ENCODE measurements around the gene SPPL2C.

SPPL2C gene

DNA sequence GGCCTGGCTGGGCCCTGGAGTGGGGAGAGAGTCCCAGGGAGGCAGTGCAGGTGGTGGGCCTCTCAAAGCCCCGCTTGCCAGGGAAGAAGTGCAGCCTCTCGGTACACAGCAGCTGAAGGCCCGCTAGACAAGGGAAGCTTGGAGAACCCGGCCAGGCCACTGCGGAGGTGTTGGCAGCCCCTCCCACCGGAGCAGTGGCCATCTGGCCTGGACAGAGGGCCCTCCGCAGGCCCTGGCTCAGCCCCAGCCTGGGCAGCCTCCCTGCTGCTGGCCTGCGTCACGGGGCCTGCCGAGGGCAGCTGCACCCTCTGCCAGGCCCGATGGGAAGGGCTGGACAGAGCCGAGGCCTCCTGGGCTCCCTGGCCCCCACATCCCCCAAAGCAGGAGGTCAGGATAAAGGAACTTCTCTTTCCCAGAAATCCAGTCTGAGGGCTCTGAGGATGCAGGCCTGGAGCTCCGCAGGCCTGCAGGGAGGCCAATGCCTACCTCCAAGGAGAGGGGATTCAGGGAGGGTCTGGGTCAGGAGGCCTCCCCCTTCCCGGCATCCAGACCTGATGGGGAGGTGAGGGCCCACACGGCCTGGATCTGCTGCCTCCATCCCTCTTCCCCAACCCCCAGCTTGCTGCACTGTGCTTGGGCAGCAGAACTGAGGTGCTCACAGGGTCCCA, 4.3 kb downstream of the SPPL2C start:
- Histone ChIP-seq H3K9ac (ENCODE audit: low read depth in 1 of 2, low read length in 2 of 2) (no peak overlapping the region), H3K27me3 (ENCODE audit: control insufficient read depth in 1 of 2, insufficient read depth in 2 of 2, low read length in 2 of 2) (peaks cover 0 to 13% of the 10 kb centered on the region in 2 donors), H3K27ac (ENCODE audit: low read depth, low read length) (no peak overlapping the region)

GRCh38 chr17:45849536-45849990, 4.9 kb downstream of the SPPL2C start:
- no peak overlapping the region for H3K9ac ChIP-seq (ENCODE audit: low read depth in 1 of 2, low read length in 2 of 2)
- no peaks in the 10 kb centered on the region for H3K9me3 ChIP-seq (ENCODE audit: control insufficient read depth in 1 of 2, low read length in 2 of 2)
- H3K4me1 ChIP-seq (ENCODE audit: control insufficient read depth in 1 of 2, insufficient read depth in 2 of 2, low read length in 2 of 2) = no peaks in the 10 kb centered on the region
- no peaks in the 10 kb centered on the region for H3K36me3 ChIP-seq (ENCODE audit: control insufficient read depth in 1 of 2, insufficient read depth in 2 of 2, low read length in 2 of 2)
- H3K27ac ChIP-seq (ENCODE audit: low read depth, low read length) = no peak overlapping the region
- peaks cover 0 to 13% of the 10 kb centered on the region in 2 donors for H3K27me3 ChIP-seq (ENCODE audit: control insufficient read depth in 1 of 2, insufficient read depth in 2 of 2, low read length in 2 of 2)
- no peak overlapping the region for H3K4me3 ChIP-seq (ENCODE audit: low read depth in 1 of 2, low read length in 2 of 2)

More for the DNA sequence above, 4.3 kb downstream of the SPPL2C start:
- Histone ChIP-seq H3K4me1 (ENCODE audit: control insufficient read depth in 1 of 2, insufficient read depth in 2 of 2, low read length in 2 of 2) (no peaks in the 10 kb centered on the region), H3K36me3 (ENCODE audit: control insufficient read depth in 1 of 2, insufficient read depth in 2 of 2, low read length in 2 of 2) (no peaks in the 10 kb centered on the region), H3K4me3 (ENCODE audit: low read depth in 1 of 2, low read length in 2 of 2) (no peak overlapping the region), H3K9me3 (ENCODE audit: control insufficient read depth in 1 of 2, low read length in 2 of 2) (no peaks in the 10 kb centered on the region)

- H3K4me1 ChIP-seq (ENCODE audit: control insufficient read depth in 1 of 2, insufficient read depth in 2 of 2, low read length in 2 of 2) = no peaks in the 10 kb centered on the region
- H3K27me3 ChIP-seq (ENCODE audit: control insufficient read depth in 1 of 2, insufficient read depth in 2 of 2, low read length in 2 of 2) = peaks cover 0 to 13% of the 10 kb centered on the region in 2 donors
- no peak overlapping the region for H3K4me3 ChIP-seq (ENCODE audit: low read depth in 1 of 2, low read length in 2 of 2)
- no peak overlapping the region for H3K27ac ChIP-seq (ENCODE audit: low read depth, low read length)
- H3K36me3 ChIP-seq (ENCODE audit: control insufficient read depth in 1 of 2, insufficient read depth in 2 of 2, low read length in 2 of 2) = no peaks in the 10 kb centered on the region
- no peak overlapping the region for H3K9ac ChIP-seq (ENCODE audit: low read depth in 1 of 2, low read length in 2 of 2)
- H3K9me3 ChIP-seq (ENCODE audit: control insufficient read depth in 1 of 2, low read length in 2 of 2) = no peaks in the 10 kb centered on the region
Measured at GRCh38 chr17:45850011-45850410, 5.3 kb downstream of the SPPL2C start.

DNA sequence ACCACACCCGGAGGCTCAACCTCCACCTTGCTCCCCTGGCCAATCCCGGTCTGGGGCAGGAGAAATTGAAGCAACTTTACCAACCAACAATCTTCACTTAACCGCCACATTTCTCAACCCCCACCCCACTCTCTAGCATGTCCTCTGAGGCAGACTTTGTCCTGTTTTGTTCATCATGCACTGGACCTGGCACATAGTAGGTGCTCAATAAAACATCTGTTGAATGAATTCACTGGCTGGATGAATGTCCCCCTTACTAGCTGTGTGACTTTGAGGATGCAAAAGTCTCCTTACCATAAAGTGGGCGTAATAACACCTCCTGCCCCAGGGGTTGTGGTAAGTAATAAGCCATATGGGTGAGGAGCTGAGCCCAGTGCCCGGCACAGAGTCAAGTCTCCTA, 5.8 kb downstream of the SPPL2C start:
- no peak overlapping the region for H3K9ac ChIP-seq (ENCODE audit: low read depth in 1 of 2, low read length in 2 of 2)
- H3K27me3 ChIP-seq (ENCODE audit: control insufficient read depth in 1 of 2, insufficient read depth in 2 of 2, low read length in 2 of 2) = peaks cover 0 to 13% of the 10 kb centered on the region in 2 donors
- H3K36me3 ChIP-seq (ENCODE audit: control insufficient read depth in 1 of 2, insufficient read depth in 2 of 2, low read length in 2 of 2) = no peaks in the 10 kb centered on the region
- no peaks in the 10 kb centered on the region for H3K4me1 ChIP-seq (ENCODE audit: control insufficient read depth in 1 of 2, insufficient read depth in 2 of 2, low read length in 2 of 2)
- H3K4me3 ChIP-seq (ENCODE audit: low read depth in 1 of 2, low read length in 2 of 2) = no peak overlapping the region
- no peaks in the 10 kb centered on the region for H3K9me3 ChIP-seq (ENCODE audit: control insufficient read depth in 1 of 2, low read length in 2 of 2)
- no peak overlapping the region for H3K27ac ChIP-seq (ENCODE audit: low read depth, low read length)

GRCh38 chr17:45851022-45851421, 6.3 kb downstream of the SPPL2C start:
- H3K27ac ChIP-seq (ENCODE audit: low read depth, low read length) = no peak overlapping the region
- no peaks in the 10 kb centered on the region for H3K36me3 ChIP-seq (ENCODE audit: control insufficient read depth in 1 of 2, insufficient read depth in 2 of 2, low read length in 2 of 2)
- H3K9ac ChIP-seq (ENCODE audit: low read depth in 1 of 2, low read length in 2 of 2) = no peak overlapping the region
- H3K4me1 ChIP-seq (ENCODE audit: control insufficient read depth in 1 of 2, insufficient read depth in 2 of 2, low read length in 2 of 2) = no peaks in the 10 kb centered on the region
- no peaks in the 10 kb centered on the region for H3K9me3 ChIP-seq (ENCODE audit: control insufficient read depth in 1 of 2, low read length in 2 of 2)
- peaks cover 0 to 13% of the 10 kb centered on the region in 2 donors for H3K27me3 ChIP-seq (ENCODE audit: control insufficient read depth in 1 of 2, insufficient read depth in 2 of 2, low read length in 2 of 2)
- H3K4me3 ChIP-seq (ENCODE audit: low read depth in 1 of 2, low read length in 2 of 2) = no peak overlapping the region

- H3K4me1 ChIP-seq (ENCODE audit: control insufficient read depth in 1 of 2, insufficient read depth in 2 of 2, low read length in 2 of 2) = no peaks in the 10 kb centered on the region
- no peaks in the 10 kb centered on the region for H3K36me3 ChIP-seq (ENCODE audit: control insufficient read depth in 1 of 2, insufficient read depth in 2 of 2, low read length in 2 of 2)
- H3K4me3 ChIP-seq (ENCODE audit: low read depth in 1 of 2, low read length in 2 of 2) = no peak overlapping the region
- H3K27me3 ChIP-seq (ENCODE audit: control insufficient read depth in 1 of 2, insufficient read depth in 2 of 2, low read length in 2 of 2) = peaks cover 0 to 13% of the 10 kb centered on the region in 2 donors
- no peaks in the 10 kb centered on the region for H3K9me3 ChIP-seq (ENCODE audit: control insufficient read depth in 1 of 2, low read length in 2 of 2)
- no peak overlapping the region for H3K9ac ChIP-seq (ENCODE audit: low read depth in 1 of 2, low read length in 2 of 2)
- H3K27ac ChIP-seq (ENCODE audit: low read depth, low read length) = no peak overlapping the region
Measured at GRCh38 chr17:45851464-45851863, 6.8 kb downstream of the SPPL2C start.

GRCh38 chr17:45851873-45852272, 7.2 kb downstream of the SPPL2C start:
- Histone ChIP-seq H3K9me3 (ENCODE audit: control insufficient read depth in 1 of 2, low read length in 2 of 2) (no peaks in the 10 kb centered on the region), H3K4me3 (ENCODE audit: low read depth in 1 of 2, low read length in 2 of 2) (no peak overlapping the region), H3K27me3 (ENCODE audit: control insufficient read depth in 1 of 2, insufficient read depth in 2 of 2, low read length in 2 of 2) (peaks cover 0 to 13% of the 10 kb centered on the region in 2 donors), H3K4me1 (ENCODE audit: control insufficient read depth in 1 of 2, insufficient read depth in 2 of 2, low read length in 2 of 2) (no peaks in the 10 kb centered on the region), H3K9ac (ENCODE audit: low read depth in 1 of 2, low read length in 2 of 2) (no peak overlapping the region), H3K27ac (ENCODE audit: low read depth, low read length) (no peak overlapping the region), H3K36me3 (ENCODE audit: control insufficient read depth in 1 of 2, insufficient read depth in 2 of 2, low read length in 2 of 2) (no peaks in the 10 kb centered on the region)

DNA sequence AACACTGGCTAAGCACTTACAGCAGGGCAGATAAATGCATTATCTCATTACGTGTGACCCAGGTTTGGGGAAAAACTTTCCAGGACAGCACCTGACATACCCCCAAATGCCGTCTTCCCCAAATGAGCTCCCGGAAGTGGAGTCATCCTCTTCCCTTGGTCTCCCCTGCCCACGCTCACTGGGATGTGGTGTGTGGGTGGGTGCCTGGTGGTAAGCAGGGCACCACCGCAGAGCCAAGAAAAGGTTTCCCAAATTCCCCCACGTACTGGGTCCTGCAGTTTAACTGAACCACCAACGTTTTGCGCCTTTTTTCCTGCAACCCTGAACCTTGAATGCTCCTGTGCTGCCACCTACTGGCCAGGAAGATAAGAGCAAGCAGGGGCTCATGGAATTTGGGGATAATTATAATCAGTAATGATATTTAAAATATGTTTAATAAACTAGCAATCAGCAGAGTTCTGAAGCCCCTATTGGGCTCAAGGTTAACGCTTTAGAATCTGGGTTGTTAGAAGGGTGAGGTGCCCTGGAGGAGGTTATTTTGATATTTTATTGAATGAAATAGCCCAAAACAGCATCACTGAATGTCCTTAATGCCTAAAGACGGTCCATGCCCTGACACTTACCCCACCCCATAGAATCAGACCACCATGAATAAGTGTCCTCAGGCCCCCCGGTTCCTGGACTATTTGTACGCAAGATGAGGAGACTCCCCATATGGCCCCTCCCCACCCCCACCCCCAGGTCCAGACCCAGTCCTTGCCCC, 8.0 kb downstream of the SPPL2C start:
- Histone ChIP-seq H3K4me1 (ENCODE audit: control insufficient read depth in 1 of 2, insufficient read depth in 2 of 2, low read length in 2 of 2) (no peaks in the 10 kb centered on the region), H3K9me3 (ENCODE audit: control insufficient read depth in 1 of 2, low read length in 2 of 2) (no peaks in the 10 kb centered on the region), H3K4me3 (ENCODE audit: low read depth in 1 of 2, low read length in 2 of 2) (no peak overlapping the region), H3K27ac (ENCODE audit: low read depth, low read length) (no peak overlapping the region), H3K36me3 (ENCODE audit: control insufficient read depth in 1 of 2, insufficient read depth in 2 of 2, low read length in 2 of 2) (no peaks in the 10 kb centered on the region), H3K9ac (ENCODE audit: low read depth in 1 of 2, low read length in 2 of 2) (no peak overlapping the region), H3K27me3 (ENCODE audit: control insufficient read depth in 1 of 2, insufficient read depth in 2 of 2, low read length in 2 of 2) (peaks cover 0 to 13% of the 10 kb centered on the region in 2 donors)

DNA sequence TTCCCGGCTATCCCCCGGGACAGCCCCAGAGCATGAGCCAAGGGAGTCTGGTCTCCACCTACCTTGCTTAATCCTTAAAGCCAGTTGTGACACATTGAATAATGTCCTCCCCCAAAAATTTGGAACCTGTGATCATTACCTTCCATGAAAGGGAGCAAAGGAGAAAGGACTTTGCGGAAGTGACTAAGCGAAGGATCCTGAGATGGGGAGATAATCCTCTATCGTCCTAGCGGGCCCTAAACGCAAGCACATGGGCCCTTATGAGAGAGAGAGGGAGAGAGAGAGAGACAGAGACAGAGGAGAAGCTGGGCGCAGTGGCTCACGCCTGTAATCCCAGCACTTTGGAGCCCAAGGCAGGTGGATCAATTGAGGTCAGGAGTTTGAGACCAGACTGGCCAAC, 9.5 kb downstream of the SPPL2C start:
- Histone ChIP-seq H3K27me3 (ENCODE audit: control insufficient read depth in 1 of 2, insufficient read depth in 2 of 2, low read length in 2 of 2) (peaks cover 0 to 13% of the 10 kb centered on the region in 2 donors), H3K9me3 (ENCODE audit: control insufficient read depth in 1 of 2, low read length in 2 of 2) (no peaks in the 10 kb centered on the region), H3K36me3 (ENCODE audit: control insufficient read depth in 1 of 2, insufficient read depth in 2 of 2, low read length in 2 of 2) (no peaks in the 10 kb centered on the region), H3K9ac (ENCODE audit: low read depth in 1 of 2, low read length in 2 of 2) (no peak overlapping the region), H3K4me1 (ENCODE audit: control insufficient read depth in 1 of 2, insufficient read depth in 2 of 2, low read length in 2 of 2) (no peaks in the 10 kb centered on the region), H3K4me3 (ENCODE audit: low read depth in 1 of 2, low read length in 2 of 2) (no peak overlapping the region), H3K27ac (ENCODE audit: low read depth, low read length) (no peak overlapping the region)

- no peaks in the 10 kb centered on the region for H3K4me1 ChIP-seq (ENCODE audit: control insufficient read depth in 1 of 2, insufficient read depth in 2 of 2, low read length in 2 of 2)
- H3K27me3 ChIP-seq (ENCODE audit: control insufficient read depth in 1 of 2, insufficient read depth in 2 of 2, low read length in 2 of 2) = peaks cover 0 to 13% of the 10 kb centered on the region in 2 donors
- no peak overlapping the region for H3K4me3 ChIP-seq (ENCODE audit: low read depth in 1 of 2, low read length in 2 of 2)
Measured at GRCh38 chr17:45855691-45856336, 11.1 kb downstream of the SPPL2C start.

More at GRCh38 chr17:45855691-45856336, 11.1 kb downstream of the SPPL2C start:
- no peaks in the 10 kb centered on the region for H3K9me3 ChIP-seq (ENCODE audit: control insufficient read depth in 1 of 2, low read length in 2 of 2)
- H3K36me3 ChIP-seq (ENCODE audit: control insufficient read depth in 1 of 2, insufficient read depth in 2 of 2, low read length in 2 of 2) = no peaks in the 10 kb centered on the region
- H3K27ac ChIP-seq (ENCODE audit: low read depth, low read length) = no peak overlapping the region
- no peak overlapping the region for H3K9ac ChIP-seq (ENCODE audit: low read depth in 1 of 2, low read length in 2 of 2)

Measured in duodenal mucosa (tissue), 2 donors.